ENCODE data around the gene GPR4. TPM values are rescaled to one million over a fixed set of nuclear protein-coding genes. Genes with fewer than 3 reads are reported as not detected.
A peak's percentile ranks its signal among the peaks of the same experiment; 100 is the strongest.

GPR4 gene
- polyA plus RNA-seq, 1 donor from 2014 or later, result not detected

- no peaks in the 10 kb centered on the region for H3K9me3 Mint-ChIP-seq
- H3K27me3 Mint-ChIP-seq, result peaks cover 34% of the 10 kb centered on the region
- H3K36me3 Mint-ChIP-seq, result no peaks in the 10 kb centered on the region
- peaks cover 4 to 6% (median 5%) of the 10 kb centered on the region in 3 donors for H3K4me1 Mint-ChIP-seq
- peak overlapping the region in 1 of 3 donors; percentile 80 for H3K27ac Mint-ChIP-seq
- peak overlapping the region in 1 of 4 donors; percentile 23 for H3K4me3 Mint-ChIP-seq
Observed at GRCh38 chr19:45587873-45588272, 14.1 kb downstream of the GPR4 start.

DNA sequence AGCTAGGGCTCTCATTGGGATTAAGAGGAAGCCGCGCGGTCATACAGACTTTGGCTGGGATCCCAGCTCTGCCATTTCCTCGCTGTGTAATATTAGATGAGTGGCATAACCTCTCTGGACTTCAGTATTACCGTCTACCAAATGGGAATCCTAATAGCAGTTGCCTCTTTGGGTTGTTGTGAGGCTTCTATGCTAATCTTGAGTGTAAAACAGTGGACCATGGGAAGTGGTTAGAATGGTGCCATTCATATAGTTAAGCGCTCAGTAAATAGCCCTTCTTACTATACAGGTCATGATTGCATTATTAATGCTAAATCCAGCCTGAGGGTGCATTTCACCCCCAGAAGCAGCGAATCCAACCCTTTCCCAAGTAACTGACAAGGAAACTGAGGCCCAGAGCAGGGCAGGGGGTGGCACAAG is 16.8 kb downstream of the GPR4 start:
- peak overlapping the region; percentile 88 to 99 (median 97) for H3K4me3 Mint-ChIP-seq
- peak overlapping the region; percentile 83 to 100 (median 99) for H3K27ac Mint-ChIP-seq
- H3K36me3 Mint-ChIP-seq, result no peaks in the 10 kb centered on the region

DNA sequence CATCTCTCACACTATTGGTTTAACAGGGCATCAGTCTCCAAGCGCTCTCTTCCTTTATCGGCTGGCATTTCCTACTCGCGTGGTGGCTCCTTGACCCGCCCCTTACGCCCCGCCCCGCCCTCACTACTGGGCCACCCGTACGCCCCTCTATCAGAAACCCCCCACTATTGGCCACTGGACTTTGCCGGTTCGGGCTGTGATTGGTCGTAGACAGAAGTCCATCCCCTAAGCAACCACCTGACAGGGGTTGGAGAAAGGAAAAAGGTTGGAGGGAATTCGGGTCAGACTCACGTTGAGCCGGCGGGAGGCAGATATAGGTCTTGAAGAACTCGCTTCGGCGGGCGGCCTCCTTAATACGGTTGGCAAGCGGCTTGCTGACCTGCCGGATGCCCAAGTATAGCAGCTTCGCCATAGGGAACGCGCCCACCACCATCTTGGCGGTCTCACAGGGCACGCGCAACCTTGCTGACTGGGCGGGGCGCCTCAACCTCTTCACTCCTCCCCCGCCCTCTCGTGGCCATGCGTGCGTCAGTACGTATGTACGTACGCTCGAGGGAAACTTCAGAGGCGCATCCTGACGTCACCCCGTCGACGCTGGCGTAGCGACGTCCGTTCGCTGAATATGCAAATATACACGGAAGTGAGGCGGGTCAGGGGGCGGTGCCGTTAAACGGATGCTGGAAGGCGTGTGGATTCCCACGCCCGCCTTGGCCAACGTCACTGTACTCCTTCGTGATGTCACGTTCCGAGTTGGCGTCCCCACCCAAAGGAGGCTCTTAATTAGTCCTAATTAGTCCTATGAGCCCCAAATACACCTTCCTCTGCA is 17.5 kb downstream of the GPR4 start, which contains the start of gene OPA3:
TSS of gene OPA3 (minus strand) at position 471 of the 826 bp plus-strand sequence. CDS start at position 433, 38 bp downstream.
- Mint-ChIP-seq H3K4me3 (peak within 1 kb of the TSS; percentile 88 to 99 (median 97)), H3K36me3 (no peaks in the 10 kb centered on the region), H3K4me1 (peaks cover 5 to 8% (median 6%) of the 10 kb centered on the region in 3 donors), H3K27me3 (peaks cover 8% of the 10 kb centered on the region), H3K27ac (peak within 1 kb of the TSS; percentile 83 to 100 (median 99)), H3K9me3 (no peaks in the 10 kb centered on the region)

More for the DNA sequence above, 16.8 kb downstream of the GPR4 start:
- no peaks in the 10 kb centered on the region for H3K9me3 Mint-ChIP-seq
- H3K27me3 Mint-ChIP-seq, result peaks cover 13% of the 10 kb centered on the region
- peaks cover 5 to 8% (median 6%) of the 10 kb centered on the region in 3 donors for H3K4me1 Mint-ChIP-seq

- Mint-ChIP-seq H3K9me3 (no peaks in the 10 kb centered on the region), H3K4me3 (peak overlapping the region in 2 of 4 donors; percentile 21 to 66), H3K36me3 (no peaks in the 10 kb centered on the region), H3K4me1 (peaks cover 6 to 16% (median 10%) of the 10 kb centered on the region in 3 donors), H3K27me3 (no peaks in the 10 kb centered on the region), H3K27ac (peak overlapping the region in 1 of 3 donors; percentile 89)
Observed at GRCh38 chr19:45581576-45581975, 20.4 kb downstream of the GPR4 start.

DNA sequence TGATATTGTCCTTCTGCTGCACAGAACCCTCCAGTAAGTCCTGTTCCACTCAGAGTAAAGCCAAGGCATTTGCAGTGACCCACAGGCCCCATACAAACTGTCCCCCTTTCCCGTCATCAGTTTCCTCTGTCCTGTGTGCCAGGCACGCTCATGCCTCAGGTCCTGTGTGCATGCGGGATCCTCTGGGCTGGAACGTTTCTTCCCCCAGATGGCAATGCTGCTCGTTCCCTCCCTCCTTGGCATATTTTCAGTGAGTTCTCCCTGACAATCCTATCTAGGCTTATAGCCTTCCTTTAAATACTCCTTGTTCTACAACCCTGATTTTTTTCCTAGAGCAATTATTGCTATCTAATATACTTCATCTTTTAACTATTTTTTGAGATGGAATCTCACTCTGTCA is 23.2 kb downstream of the GPR4 start:
- no peaks in the 10 kb centered on the region for H3K9me3 Mint-ChIP-seq
- no peaks in the 10 kb centered on the region for H3K27me3 Mint-ChIP-seq
- no peaks in the 10 kb centered on the region for H3K36me3 Mint-ChIP-seq
- no peak overlapping the region for H3K4me3 Mint-ChIP-seq
- peak overlapping the region in 1 of 3 donors; percentile 87 for H3K27ac Mint-ChIP-seq
- H3K4me1 Mint-ChIP-seq, result peaks cover 2 to 15% (median 7%) of the 10 kb centered on the region in 3 donors

DNA sequence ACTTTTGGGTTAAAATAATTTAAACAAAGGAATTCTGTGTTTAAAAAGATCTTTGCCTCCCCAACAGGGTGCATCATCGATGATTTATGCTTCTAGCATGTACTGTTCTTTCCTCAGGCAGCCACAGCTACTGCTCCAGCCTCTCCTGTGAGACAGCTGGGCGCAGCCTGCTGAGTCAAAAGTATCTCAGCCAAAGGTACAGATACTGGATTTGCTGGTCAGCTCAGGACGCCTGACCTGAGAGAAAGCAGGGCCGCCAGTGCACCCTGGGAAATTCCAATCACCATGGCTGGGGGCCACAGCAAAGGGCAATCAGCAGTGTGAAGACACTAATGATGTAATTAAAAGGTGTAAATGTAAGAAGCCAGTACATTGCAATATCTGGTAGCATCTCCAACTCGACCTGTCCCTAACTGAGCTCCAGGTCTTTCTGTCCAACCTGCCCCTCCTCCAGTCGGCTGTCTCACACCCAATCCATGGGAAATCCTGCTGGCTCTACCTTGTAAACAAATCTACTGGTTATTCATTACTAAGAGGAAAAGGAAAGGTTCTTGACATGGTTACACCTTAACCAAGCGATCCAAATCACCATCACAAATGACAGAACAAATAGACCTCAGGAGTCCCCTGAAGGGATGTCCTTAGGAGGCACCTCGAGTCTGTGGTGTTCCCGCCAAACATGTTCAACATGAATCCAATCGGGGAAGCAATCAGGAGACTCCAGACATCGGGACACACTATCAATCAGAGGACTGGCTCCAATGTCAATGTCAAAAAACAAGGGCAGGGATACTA is 24.7 kb downstream of the GPR4 start:
- Mint-ChIP-seq H3K27ac (no peak overlapping the region), H3K9me3 (no peaks in the 10 kb centered on the region), H3K4me3 (peak overlapping the region in 2 of 4 donors; percentile 20 to 48)

GRCh38 chr19:45576682-45577081 is 25.3 kb downstream of the GPR4 start:
- H3K36me3 Mint-ChIP-seq, result no peaks in the 10 kb centered on the region
- no peaks in the 10 kb centered on the region for H3K27me3 Mint-ChIP-seq
- no peak overlapping the region for H3K4me3 Mint-ChIP-seq
- H3K27ac Mint-ChIP-seq, result no peak overlapping the region
- H3K9me3 Mint-ChIP-seq, result no peaks in the 10 kb centered on the region
- peaks cover 2 to 14% (median 3%) of the 10 kb centered on the region in 3 donors for H3K4me1 Mint-ChIP-seq

More for the DNA sequence above, 24.7 kb downstream of the GPR4 start:
- Mint-ChIP-seq H3K27me3 (no peaks in the 10 kb centered on the region), H3K4me1 (peaks cover 2 to 14% (median 3%) of the 10 kb centered on the region in 3 donors), H3K36me3 (no peaks in the 10 kb centered on the region)

- no peaks in the 10 kb centered on the region for H3K36me3 Mint-ChIP-seq
- H3K4me1 Mint-ChIP-seq, result peaks cover 2 to 12% (median 4%) of the 10 kb centered on the region in 3 donors
- H3K27me3 Mint-ChIP-seq, result no peaks in the 10 kb centered on the region
- no peaks in the 10 kb centered on the region for H3K9me3 Mint-ChIP-seq
- no peak overlapping the region for H3K4me3 Mint-ChIP-seq
- no peak overlapping the region for H3K27ac Mint-ChIP-seq
Observed at GRCh38 chr19:45575216-45575615, 26.8 kb downstream of the GPR4 start.

DNA sequence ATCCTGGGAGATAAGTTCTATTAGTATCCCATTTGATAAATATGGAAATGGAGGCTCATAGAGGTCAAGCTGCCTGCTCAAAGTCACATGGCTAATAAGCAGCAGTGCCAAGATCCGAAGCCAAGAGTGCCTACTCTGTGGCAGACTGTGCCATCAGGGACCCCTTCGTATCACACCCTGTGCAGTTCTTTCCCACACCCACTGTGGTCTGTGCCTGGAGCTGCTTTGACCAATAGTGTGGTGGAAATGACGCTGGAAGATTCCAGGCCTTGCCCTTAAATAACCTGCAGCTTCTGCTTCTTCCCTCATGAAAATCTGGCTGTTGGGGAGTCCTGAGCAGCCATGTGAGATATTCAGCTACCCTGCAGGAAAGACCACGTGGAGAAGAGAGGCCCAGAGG is 27.5 kb downstream of the GPR4 start:
- no peak overlapping the region for H3K4me3 Mint-ChIP-seq
- no peaks in the 10 kb centered on the region for H3K9me3 Mint-ChIP-seq
- H3K4me1 Mint-ChIP-seq, result peaks cover 8 to 17% (median 11%) of the 10 kb centered on the region in 3 donors
- H3K27me3 Mint-ChIP-seq, result no peaks in the 10 kb centered on the region
- H3K27ac Mint-ChIP-seq, result no peak overlapping the region
- peaks cover 2% of the 10 kb centered on the region for H3K36me3 Mint-ChIP-seq

- Mint-ChIP-seq H3K36me3 (peaks cover 2% of the 10 kb centered on the region), H3K27ac (no peak overlapping the region), H3K4me3 (no peak overlapping the region), H3K4me1 (peaks cover 7 to 12% (median 11%) of the 10 kb centered on the region in 3 donors), H3K27me3 (no peaks in the 10 kb centered on the region), H3K9me3 (no peaks in the 10 kb centered on the region)
Observed at GRCh38 chr19:45571457-45572220, 30.4 kb downstream of the GPR4 start.

GRCh38 chr19:45569619-45570421 is 32.2 kb downstream of the GPR4 start:
- Mint-ChIP-seq H3K27ac (no peak overlapping the region), H3K36me3 (peaks cover 2% of the 10 kb centered on the region), H3K4me1 (peaks cover 7 to 10% (median 9%) of the 10 kb centered on the region in 3 donors), H3K9me3 (no peaks in the 10 kb centered on the region), H3K27me3 (no peaks in the 10 kb centered on the region), H3K4me3 (peak overlapping the region in 1 of 4 donors; percentile 37)

DNA sequence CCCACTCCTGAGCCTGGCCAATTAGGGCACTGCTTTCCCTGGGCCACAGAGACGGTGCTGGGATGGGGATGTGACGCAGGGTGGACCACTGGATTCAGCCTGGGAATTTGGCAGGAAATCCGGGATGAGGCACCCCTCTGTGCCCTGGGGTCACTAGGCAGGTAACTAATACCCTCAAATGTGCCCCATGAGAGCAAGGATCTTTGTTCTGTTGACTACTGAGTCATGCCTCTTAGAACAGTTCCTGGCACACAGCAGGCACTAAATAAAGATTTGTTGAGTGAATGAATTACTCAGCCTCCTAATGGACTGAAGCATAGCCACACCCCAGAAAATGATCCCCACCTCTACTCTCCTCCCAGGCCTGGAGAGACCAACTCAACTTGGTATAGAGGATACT is 33.3 kb downstream of the GPR4 start:
- Mint-ChIP-seq H3K9me3 (no peaks in the 10 kb centered on the region), H3K4me3 (no peak overlapping the region), H3K27ac (peak overlapping the region in 1 of 3 donors; percentile 3), H3K36me3 (peaks cover 2% of the 10 kb centered on the region), H3K27me3 (no peaks in the 10 kb centered on the region), H3K4me1 (peaks cover 7 to 19% (median 16%) of the 10 kb centered on the region in 3 donors)

DNA sequence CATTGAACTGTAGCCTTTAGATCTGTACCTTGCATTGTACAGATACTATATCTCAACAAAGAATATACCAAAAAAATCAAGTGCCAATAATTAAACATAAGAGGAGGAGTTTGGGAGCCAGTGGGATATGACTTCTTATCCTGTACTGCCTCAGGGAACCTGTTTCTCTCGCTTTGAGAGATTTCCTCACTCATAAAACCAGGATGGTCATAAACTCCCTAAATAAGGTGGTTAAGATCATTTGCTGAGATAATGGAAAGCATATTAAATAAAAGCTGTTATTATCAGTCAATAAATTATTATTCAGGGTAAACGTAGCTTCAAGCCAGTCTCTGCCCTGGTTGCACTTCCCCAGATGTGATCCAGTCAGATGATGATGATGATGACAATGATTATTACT is 34.4 kb downstream of the GPR4 start:
- Mint-ChIP-seq H3K9me3 (no peaks in the 10 kb centered on the region), H3K27ac (peak overlapping the region in 1 of 3 donors; percentile 71), H3K4me3 (no peak overlapping the region), H3K27me3 (no peaks in the 10 kb centered on the region), H3K36me3 (peaks cover 4% of the 10 kb centered on the region), H3K4me1 (peaks cover 12 to 25% (median 23%) of the 10 kb centered on the region in 3 donors)

Measured in IgD-negative memory B cell (primary cell).